Inflammatory macrophage treated with lipopolysaccharide for 1 hour (primary cell): ENCODE data around the gene EEF1A1.

Source experiments
- DNase-seq, 2 donors: peaks; one replicate each; pipeline ENCODE4 v3.0.0-alpha.2; 2020 to 2022

The EEF1A1 gene

DNA sequence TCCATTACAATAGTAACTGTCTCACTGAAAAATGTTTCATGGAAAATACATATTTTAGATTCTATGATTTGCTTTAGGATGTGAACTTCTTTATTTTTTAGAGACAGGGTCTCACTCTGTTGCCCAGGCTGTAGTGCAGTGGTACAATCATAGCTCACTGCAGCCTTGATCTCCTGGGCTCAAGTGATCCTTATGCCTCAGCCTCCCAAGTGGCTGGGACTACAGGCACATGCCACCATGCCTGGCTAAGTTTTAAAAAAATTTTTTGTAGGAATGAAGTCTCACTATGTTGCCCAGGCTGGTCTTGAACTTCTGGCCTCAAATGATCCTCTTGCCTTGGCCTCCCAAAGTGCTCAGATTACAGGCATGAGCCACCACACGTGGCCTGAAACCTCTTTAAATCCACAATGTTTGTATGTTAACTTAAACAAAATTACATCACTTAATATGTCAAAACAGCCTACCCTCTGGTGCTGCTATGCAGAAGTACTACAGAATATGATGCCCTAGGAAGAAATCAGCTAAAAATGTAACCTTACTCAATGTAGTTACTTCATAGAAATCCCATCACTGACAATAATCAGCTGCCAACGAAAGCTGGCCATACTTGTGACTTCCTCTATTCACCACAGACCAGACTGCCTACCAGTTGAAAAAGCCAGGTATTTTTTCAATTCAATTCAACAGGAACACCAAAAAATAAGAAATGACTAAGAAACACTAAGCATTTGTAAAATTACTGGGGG, 17.6 kb downstream of the EEF1A1 start:
- peak; percentile 84 to 88 for DNase-seq

DNA sequence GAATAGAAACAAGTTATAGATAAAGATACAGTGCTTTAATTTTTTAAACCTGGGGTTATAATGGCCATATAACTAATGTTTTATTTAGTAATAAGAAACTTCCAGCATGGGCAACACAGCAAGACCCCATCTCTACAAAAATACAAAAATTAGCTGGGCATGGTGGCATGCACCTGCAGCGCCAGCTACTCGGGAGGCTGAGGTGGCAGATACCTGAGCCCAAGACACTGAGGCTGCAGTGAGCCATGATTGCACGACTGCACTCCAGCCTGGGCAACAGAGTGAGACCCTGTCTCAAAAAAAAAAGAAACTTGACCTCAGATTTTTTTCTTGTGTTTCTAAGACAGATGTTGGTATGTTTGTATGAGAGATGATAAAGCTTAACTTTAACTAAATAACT, 22.9 kb downstream of the EEF1A1 start:
- no peak for DNase-seq

DNA sequence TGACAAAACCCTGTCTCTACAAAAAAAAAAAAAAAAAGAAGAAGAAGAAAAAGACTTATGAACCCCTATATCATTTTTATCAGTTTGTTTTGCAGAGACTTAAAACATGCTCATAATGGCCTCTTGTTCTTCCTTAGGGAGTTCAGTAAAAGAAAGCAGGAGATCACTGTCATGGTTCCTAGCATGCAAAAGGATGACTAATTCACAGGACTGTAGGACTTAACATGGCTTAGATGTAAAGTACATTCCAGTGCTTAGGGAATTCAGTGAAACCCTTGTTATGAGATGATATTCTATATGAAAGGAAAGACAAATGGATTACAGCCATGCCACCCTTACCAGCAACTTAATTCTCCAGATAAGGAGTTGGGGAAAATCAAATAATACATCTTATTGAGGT, 29.5 kb downstream of the EEF1A1 start:
- no peak for DNase-seq

- DNase-seq: no peak
Measured at GRCh38 chr6:73487473-73487872, 33.4 kb downstream of the EEF1A1 start.

DNA sequence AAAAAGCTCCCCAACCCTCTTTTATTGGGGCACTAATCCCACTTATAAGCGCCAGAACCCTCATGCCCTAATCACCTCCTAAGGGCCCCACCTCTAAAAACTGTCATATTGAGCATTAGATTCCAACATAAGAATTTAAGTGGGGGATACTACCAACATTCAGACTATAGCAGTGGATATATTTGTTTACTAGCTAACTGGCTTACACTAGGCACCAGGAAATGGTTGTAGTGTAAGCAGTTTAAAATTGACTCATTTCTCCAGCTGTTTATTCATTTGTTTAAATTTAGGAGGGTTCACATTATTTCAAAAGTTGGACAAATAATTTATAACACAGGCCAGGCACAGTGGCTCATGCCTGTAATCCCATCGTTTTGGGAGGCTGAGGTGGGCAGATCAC, 36.4 kb downstream of the EEF1A1 start:
- DNase-seq: no peak

- no peak for DNase-seq
Measured at GRCh38 chr6:73481969-73482368, 38.9 kb downstream of the EEF1A1 start.

DNA sequence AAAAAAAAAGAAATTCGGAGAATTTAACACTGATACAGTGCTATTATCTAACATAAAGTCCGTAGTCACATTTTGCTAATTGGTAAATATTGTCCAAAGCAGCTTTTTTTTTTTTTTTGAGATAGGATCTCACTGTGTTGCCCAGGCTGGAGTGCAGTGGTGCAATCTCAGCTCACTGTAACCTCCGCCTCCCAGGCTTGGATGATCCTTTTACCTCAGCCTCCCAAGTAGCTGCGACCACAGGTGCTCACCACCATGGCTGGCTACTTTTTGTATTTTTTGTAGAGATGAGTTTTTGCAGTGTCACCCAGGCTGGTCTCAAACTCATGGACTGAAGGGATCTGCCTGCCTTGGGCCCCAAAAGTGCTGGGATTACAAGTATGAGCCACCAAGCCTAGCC, 43.4 kb downstream of the EEF1A1 start:
- no peak for DNase-seq

DNA sequence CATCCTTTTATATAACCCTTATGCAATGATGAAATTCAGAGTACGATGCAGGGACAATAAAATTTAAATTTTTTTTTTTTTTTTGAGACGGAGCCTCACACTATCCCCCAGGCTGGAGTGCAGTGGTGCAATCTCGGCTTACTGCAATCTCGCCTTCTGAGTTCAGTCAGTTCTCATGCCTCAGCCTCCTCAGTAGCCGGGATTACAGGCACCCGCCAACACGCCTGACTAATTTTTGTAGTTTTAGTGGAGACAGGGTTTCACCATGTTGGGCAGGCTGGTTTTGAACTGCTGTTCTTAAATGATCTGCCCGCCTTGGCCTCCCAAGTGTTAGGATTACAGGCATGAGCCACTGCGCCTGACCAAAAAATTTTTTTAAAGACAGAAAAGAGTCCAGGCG, 44.1 kb downstream of the EEF1A1 start:
- DNase-seq: no peak

- peak; percentile 29 to 59 for DNase-seq
Measured at GRCh38 chr6:73471686-73472290, 49.0 kb downstream of the EEF1A1 start.
